Stimulated activated naive B cell treated with anti-CD40 and anti-IgM and Interleukin-4, amounts not matched to agents 10 μg/mL and 1 μg/mL and 100 μg/mL, for 72 hours (primary cell): ENCODE data around the gene BEST2.
"Not testable (repeated sequence)": the region's sequence is repeated elsewhere in the genome, so short reads cannot be mapped to it uniquely, and the experiment has no call there.

Experiments used
- ATAC-seq, 2 donors: fragments of 150-1000 bp; cut with Tn5 transposase; replicated peaks; 2 replicates each; pipeline ENCODE4 v1.10.0; 2021; ENCODE audit warnings: moderate library complexity in 1 of 2
- DNase-seq: peaks from one replicate; pipeline ENCODE4 v3.0.0; 2021
- H3K27ac Mint-ChIP-seq: one replicate; pipeline ENCODE4 v1.8.0; 2022; ENCODE audit warnings: mild to moderate bottlenecking, mixed read lengths
- H3K27me3 Mint-ChIP-seq, 2 donors: one replicate each; pipeline ENCODE4 v1.8.0; 2022; ENCODE audit warnings: mixed read lengths in 2 of 2
- H3K36me3 Mint-ChIP-seq, 2 donors: one replicate each; pipeline ENCODE4 v1.8.0; 2022; ENCODE audit warnings: mixed read lengths in 2 of 2, mild to moderate bottlenecking in 1 of 2
- H3K4me1 Mint-ChIP-seq, 2 donors: one replicate each; pipeline ENCODE4 v1.8.0; 2022; ENCODE audit warnings: mixed read lengths in 2 of 2, mild to moderate bottlenecking in 1 of 2
- H3K4me3 Mint-ChIP-seq, 2 donors: one replicate each; pipeline ENCODE4 v1.8.0; 2022; ENCODE audit warnings: mild to moderate bottlenecking in 2 of 2, mixed read lengths in 2 of 2, moderate library complexity in 1 of 2
- H3K9me3 Mint-ChIP-seq, 2 donors: one replicate each; pipeline ENCODE4 v1.8.0; 2022; ENCODE audit warnings: mixed read lengths in 2 of 2, mild to moderate bottlenecking in 1 of 2

Gene BEST2

DNA sequence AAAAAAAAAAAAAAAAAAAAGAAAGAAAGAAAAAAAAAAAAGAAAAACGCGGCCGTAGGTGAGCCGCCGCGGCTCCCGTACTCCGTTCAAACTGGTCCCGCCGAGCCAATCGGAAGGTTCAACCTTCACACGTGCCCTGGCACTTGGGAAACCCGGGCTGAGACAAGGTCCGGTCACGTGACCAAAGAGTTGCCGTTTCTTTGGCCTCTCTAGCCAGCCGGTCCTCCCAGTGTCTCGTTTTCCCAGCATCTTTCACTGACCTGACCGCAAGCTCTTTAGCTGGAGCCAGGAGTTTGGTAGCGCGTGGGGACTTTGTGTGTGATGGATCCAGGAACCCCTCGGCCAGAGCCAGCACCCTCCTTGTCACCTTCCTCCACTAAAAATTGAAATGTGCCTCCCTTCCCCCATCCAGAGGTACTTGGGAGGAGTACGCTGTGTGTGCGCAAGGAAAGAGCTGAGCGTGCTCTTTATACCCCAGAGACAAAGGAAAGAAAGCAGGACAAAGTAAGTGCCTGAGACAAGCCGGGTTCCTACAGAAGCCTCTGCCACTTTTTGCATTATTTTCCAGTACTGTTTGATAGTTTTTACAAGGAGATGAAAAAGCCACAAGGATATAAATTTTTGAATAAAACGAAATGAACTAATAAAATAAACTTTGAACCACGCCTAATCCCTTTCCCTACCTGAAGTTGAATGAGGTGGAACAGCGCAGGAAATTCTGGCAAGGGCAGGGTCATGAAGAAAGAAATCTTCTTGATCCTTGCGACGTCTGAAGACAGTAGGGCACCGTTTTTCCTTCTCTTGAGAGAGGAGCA, 28.8 kb upstream of the BEST2 start:
- peaks cover 20 to 41% of the 10 kb centered on the region in 2 donors for H3K36me3 Mint-ChIP-seq
- DNase-seq: peak; percentile 91
- peak overlapping the region; percentile 90 to 91 for H3K4me3 Mint-ChIP-seq
- no peaks in the 10 kb centered on the region for H3K27me3 Mint-ChIP-seq
- peak overlapping the region; percentile 89 for H3K27ac Mint-ChIP-seq
- H3K9me3 Mint-ChIP-seq: no peaks in the 10 kb centered on the region
- H3K4me1 Mint-ChIP-seq: peaks cover 24 to 51% of the 10 kb centered on the region in 2 donors
- ATAC-seq: peak; percentile 88 to 89

DNA sequence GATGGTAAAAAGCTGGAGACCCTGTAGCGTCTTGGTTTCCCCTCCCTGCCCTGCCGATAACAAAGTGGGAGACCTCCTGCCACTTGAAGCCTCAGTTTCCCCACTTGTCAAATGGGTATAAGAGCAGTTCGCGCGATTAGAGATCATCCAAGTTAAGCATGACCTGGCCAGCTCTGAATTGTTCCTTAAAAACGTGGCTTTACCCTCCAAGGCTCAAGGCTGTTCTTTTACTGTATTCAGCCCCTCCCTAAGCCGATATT, 28.3 kb upstream of the BEST2 start:
- peaks cover 26 to 46% of the 10 kb centered on the region in 2 donors for H3K36me3 Mint-ChIP-seq
- H3K27me3 Mint-ChIP-seq: no peaks in the 10 kb centered on the region
- peak overlapping the region; percentile 89 for H3K27ac Mint-ChIP-seq
- peaks cover 24 to 54% of the 10 kb centered on the region in 2 donors for H3K4me1 Mint-ChIP-seq
- H3K9me3 Mint-ChIP-seq: no peaks in the 10 kb centered on the region
- ATAC-seq: peak; percentile 10 to 19
- no peak for DNase-seq
- H3K4me3 Mint-ChIP-seq: peak overlapping the region; percentile 90 to 91

DNA sequence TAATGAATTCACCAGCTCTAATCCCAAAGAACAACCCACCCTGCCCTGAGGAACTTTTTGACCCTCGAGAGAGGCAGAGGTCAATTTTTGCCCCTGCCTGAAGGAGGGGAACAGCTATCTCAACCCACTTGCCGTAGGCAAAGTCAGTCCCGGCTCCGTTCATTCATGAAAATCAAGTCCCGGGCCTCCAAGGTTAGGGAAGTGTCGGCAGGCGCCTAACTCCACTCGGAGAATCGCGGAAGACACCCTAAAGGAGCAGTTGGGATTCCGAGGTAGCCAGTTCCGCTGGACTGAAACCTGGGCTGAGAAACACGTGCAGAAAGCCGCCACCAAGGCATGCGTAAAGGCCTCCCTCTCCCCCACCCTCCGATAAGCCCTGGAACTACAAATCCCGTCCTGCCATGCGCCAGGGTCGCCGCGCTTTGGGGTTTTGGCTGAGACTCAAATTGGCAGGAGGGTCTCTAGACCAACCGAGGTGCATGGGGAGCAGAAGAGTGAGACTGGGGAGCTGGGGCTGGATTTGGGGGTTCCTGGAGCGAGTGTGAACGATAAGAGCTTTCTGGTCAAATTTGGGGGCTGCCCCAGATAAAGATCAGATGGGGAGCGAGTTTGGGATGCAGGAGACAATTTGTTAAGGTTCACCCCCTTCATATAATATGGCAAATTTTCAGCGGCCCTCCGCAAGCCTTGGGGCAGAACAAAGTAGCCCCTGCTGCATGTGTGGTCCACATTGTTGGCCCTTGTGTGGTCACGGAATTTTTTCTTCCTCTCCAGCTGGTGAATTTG, 27.8 kb upstream of the BEST2 start, which contains the start of gene TNPO2:
TNPO2 (minus strand) TSS at position 292 of the 786 bp plus-strand sequence. CDS start 2,955 bp downstream, outside the sequence.
- H3K27ac Mint-ChIP-seq: peak within 1 kb of the TSS; percentile 89
- H3K9me3 Mint-ChIP-seq: no peaks in the 10 kb centered on the region
- H3K36me3 Mint-ChIP-seq: peaks cover 25 to 45% of the 10 kb centered on the region in 2 donors
- DNase-seq (peak; percentile 53), ATAC-seq (peak; percentile 64 to 68)
- H3K4me1 Mint-ChIP-seq: peaks cover 23 to 54% of the 10 kb centered on the region in 2 donors
- H3K27me3 Mint-ChIP-seq: no peaks in the 10 kb centered on the region
- H3K4me3 Mint-ChIP-seq: peak within 1 kb of the TSS; percentile 90 to 91

DNA sequence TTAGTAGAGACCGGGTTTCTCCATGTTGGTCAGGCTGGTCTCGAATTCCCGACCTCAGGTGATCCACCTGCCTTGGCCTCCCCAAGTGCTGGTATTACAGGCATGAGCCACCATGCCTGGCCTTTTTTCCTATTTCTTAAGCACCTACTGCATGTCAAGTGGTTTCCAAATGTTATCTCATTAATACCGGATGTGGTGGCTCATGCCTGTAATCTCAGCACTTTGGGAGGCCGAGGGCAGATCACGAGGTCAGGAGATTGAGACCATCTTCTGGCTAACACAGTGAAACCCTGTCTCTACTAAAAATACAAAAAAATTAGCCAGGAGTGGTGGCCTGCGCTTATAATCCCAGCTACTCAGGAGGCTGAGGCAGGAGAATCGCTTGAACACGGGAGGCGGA, 26.0 kb upstream of the BEST2 start:
- ATAC-seq: not testable (repeated sequence)

DNA sequence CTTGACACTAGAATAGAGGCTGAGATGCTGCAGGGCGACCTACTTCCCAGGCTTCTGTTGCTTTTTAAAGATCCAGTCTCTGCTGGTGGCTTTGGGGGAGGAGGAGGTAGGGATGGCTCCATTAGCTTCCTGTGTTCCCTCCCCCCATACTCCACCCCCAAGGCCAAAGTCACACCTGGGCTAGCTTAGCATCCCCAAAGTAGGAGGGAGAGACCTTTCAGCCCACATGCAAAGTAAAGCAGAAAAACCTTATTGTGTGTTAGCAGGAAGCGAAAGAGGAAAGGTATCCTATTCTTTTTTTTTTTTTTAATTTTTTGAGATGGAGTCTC, 24.6 kb upstream of the BEST2 start:
- ATAC-seq: no peak
- Mint-ChIP-seq H3K27ac (no peak overlapping the region), H3K4me3 (no peak overlapping the region), H3K4me1 (peaks cover 25 to 60% of the 10 kb centered on the region in 2 donors), H3K27me3 (no peaks in the 10 kb centered on the region), H3K9me3 (no peaks in the 10 kb centered on the region), H3K36me3 (peaks cover 32 to 45% of the 10 kb centered on the region in 2 donors)
- DNase-seq: no peak

More for the DNA sequence above, 26.0 kb upstream of the BEST2 start:
- Mint-ChIP-seq H3K4me1 (peaks cover 31 to 60% of the 10 kb centered on the region in 2 donors), H3K36me3 (peaks cover 36 to 52% of the 10 kb centered on the region in 2 donors)
- DNase-seq, H3K4me3 Mint-ChIP-seq, H3K27ac Mint-ChIP-seq, H3K9me3 Mint-ChIP-seq, H3K27me3 Mint-ChIP-seq: not testable (repeated sequence)

DNA sequence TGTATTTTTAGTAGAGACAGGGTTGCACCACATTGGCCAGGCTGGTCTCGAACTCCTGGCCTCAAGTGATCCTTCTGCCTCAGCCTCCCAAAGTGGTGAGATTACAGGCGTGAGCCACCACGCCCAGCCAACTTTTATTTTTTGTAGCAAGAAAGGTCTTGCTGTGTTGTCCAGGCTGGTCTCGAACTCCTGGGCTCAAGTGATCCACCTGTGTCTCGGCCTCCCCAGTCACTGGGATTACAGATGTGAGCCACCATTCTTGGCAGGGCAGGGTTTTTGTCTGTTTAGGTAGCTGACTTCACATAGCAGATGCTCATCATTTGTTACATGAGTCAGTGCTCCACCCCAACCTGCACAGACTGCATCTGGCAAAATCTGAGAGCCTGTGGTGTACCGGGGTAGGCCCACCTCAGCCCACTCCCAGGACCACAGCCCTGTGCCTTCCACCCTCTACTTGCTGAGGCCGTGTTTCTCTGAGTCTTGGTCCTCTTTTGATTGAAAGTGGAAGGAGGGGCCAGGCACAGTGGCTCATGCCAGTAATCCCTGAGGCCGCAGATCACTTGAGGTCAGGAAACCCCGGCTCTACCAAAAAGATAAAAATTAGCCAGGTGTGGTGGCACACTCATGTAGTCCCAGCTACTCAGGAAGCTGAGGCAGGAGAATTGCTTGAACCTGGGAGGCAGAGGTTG, 23.7 kb upstream of the BEST2 start:
- H3K27ac Mint-ChIP-seq: peak overlapping the region; percentile 25
- peaks cover 32 to 69% of the 10 kb centered on the region in 2 donors for H3K4me1 Mint-ChIP-seq
- DNase-seq (no peak), ATAC-seq (no peak)
- no peaks in the 10 kb centered on the region for H3K27me3 Mint-ChIP-seq
- H3K9me3 Mint-ChIP-seq: no peaks in the 10 kb centered on the region
- H3K4me3 Mint-ChIP-seq: no peak overlapping the region
- peaks cover 35 to 46% of the 10 kb centered on the region in 2 donors for H3K36me3 Mint-ChIP-seq

DNA sequence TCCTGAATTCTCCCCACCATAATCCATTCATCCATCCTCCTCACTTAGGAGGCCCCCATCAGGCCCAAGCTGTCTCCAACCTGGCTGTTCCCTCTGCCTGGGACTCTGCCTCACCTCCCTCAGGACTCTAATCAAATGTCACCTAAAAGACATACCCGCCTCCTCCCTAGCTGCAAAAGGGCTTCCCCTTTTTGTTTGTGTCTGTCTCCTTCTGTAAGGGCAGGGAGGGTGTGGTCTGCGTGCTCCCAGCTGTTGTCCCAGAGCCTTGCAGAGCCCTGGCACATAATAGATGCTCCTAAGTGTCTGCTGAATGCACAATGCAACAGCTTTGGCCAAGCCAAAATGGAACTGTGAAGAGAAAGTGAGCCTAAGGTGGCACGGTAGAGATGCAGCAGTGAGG, 21.5 kb upstream of the BEST2 start:
- ATAC-seq: peak; percentile 50 to 54
- Mint-ChIP-seq H3K4me3 (peak overlapping the region; percentile 64 to 68), H3K4me1 (peaks cover 34 to 68% of the 10 kb centered on the region in 2 donors)

DNA sequence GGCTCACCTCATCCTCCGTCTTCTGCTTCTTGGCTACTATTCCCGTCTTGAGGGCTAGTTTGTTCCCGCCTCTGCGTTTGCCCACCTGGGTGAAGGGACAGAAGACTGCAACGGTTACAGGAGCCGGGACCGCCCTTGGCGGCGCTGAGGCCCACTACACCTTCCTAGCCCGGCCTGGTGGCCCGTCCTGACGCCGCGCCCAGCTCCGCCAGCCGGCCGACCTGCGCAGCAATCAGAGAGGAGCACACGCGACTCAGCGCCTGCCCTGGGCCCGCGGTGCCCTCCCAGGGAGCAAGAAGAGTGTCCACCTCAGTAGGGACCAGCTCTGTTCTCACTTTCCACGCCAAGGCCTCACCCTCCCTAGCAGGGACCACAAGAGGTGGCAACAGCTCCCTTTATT, 20.3 kb upstream of the BEST2 start:
- H3K36me3 Mint-ChIP-seq: peaks cover 43 to 48% of the 10 kb centered on the region in 2 donors
- H3K4me3 Mint-ChIP-seq: no peak overlapping the region
- no peaks in the 10 kb centered on the region for H3K27me3 Mint-ChIP-seq
- DNase-seq (no peak), ATAC-seq (no peak)
- no peaks in the 10 kb centered on the region for H3K9me3 Mint-ChIP-seq
- H3K4me1 Mint-ChIP-seq: peaks cover 34 to 68% of the 10 kb centered on the region in 2 donors
- H3K27ac Mint-ChIP-seq: no peak overlapping the region

More for the DNA sequence above, 21.5 kb upstream of the BEST2 start:
- Mint-ChIP-seq H3K36me3 (peaks cover 43 to 49% of the 10 kb centered on the region in 2 donors), H3K27me3 (no peaks in the 10 kb centered on the region), H3K27ac (peak overlapping the region; percentile 88), H3K9me3 (no peaks in the 10 kb centered on the region)
- no peak for DNase-seq

DNA sequence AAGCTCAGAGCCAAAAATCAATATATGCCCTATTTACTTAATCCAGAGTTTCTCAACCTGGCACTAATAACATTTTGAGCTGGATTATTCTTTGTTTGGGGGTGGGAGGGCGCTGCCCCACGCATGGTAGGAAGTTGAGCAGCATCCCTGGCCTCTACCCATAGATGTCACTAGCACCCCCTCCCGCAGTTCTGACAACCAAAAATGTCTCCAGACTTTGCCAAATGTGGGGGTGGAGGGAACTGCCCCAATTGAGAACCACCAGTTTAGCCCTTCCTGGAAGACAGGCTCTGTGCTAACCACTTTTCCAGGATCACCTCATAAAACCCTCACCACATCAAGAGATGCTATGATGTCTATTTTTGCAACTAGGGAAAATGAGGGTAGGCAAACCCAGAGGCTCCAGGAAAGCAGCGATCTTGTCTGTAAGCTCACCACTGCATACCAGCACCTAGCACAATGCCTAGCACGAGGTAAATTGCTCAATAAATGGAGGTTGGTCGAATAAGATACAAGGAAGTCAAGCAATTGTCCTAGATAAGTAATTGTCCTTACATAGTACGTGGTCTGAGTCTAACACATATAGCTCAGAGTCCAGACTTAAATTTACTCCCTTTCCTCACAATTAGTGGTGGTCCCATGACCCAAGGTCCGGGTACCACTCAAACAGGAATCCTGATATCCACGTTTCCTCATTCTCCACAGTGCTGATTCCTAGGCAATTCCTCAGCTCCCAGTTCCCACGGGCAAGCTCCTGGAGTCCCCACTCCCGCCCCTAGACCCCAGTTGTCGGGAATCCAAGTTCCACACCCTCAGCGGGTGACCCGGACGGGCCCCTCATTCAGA, 18.0 kb upstream of the BEST2 start:
- H3K36me3 Mint-ChIP-seq: peaks cover 37% of the 10 kb centered on the region in 2 donors
- DNase-seq: peak; percentile 34
- H3K9me3 Mint-ChIP-seq: no peaks in the 10 kb centered on the region
- H3K27me3 Mint-ChIP-seq: no peaks in the 10 kb centered on the region
- H3K4me1 Mint-ChIP-seq: peaks cover 44 to 74% of the 10 kb centered on the region in 2 donors
- no peak for ATAC-seq
- H3K4me3 Mint-ChIP-seq: peak overlapping the region; percentile 94 to 95
- H3K27ac Mint-ChIP-seq: peak overlapping the region; percentile 99

DNA sequence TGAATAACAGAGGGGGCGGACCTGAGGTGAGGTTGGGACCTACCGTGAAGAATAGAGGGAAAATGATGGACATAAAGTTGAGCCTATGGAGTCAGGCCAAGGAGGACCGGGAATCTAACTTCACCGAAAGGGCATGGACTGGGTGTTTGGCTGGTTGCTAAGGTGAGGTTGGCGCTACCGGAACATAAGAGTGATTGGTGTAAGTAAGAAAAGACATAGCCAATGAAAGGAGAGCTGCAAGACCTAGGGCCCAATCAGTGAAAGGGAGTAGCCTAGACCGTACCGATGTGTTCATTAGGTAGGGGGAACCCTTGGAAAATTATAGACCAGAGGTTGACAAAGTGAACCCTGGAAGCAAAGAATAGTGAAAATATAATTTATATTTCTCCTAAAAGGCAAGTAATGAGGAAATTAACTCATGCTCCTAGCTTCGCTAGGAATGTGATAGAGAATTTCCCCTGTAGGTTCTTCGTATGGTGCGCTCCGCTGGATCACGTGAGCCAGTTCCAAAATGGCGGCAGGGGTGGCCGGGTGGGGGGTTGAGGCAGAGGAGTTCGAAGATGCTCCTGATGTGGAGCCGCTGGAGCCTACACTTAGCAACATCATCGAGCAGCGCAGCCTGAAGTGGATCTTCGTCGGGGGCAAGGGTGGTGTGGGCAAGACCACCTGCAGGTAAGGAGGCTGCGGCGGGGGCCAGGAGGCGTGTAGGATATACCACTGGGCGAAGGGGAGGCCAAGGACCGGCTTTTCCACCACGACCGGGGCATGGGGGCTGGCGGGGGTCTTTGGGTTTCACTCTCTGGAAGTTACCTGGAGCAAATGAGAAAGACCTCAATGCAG, 14.4 kb upstream of the BEST2 start, which contains the start of gene GET3:
GET3 (plus strand) TSS at position 503 of the 840 bp plus-strand sequence; CDS start at position 512, 9 bp downstream.
- Mint-ChIP-seq H3K4me1 (peaks cover 33 to 41% of the 10 kb centered on the region in 2 donors), H3K27ac (peak within 1 kb of the TSS; percentile 99), H3K36me3 (peaks cover 34% of the 10 kb centered on the region in 2 donors), H3K27me3 (no peaks in the 10 kb centered on the region), H3K4me3 (peak within 1 kb of the TSS; percentile 99 to 100), H3K9me3 (no peaks in the 10 kb centered on the region)
- DNase-seq (peak; percentile 83), ATAC-seq (peak; percentile 89 to 92)

DNA sequence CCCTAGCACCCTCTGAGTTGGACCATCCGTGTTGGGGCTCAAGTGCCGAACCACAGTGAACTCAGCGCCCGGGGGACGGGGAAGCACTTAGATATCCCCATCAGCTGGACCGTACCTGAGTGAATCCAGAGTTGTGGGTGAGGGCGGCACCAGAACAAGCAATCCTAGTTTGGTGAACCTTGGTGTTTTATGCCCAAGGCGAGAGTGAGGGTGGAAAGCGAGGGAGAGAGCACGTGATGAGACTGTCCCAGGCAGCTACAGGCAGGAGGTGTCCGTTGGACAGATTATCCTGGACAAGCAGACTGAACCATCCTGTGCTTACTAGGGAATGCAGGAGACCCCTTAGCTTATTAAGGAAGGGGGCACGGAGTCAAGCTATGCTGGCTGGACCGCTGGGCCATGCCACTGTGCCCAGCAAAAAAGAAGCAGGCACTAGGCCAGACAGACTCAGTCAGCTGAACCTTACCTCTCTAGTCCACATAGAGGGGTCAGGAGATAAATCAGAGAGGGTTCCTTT, 13.7 kb upstream of the BEST2 start:
- no peak for DNase-seq
- H3K27ac Mint-ChIP-seq: peak overlapping the region; percentile 99
- peaks cover 35 to 37% of the 10 kb centered on the region in 2 donors for H3K36me3 Mint-ChIP-seq
- peaks cover 31 to 34% of the 10 kb centered on the region in 2 donors for H3K4me1 Mint-ChIP-seq
- H3K9me3 Mint-ChIP-seq: no peaks in the 10 kb centered on the region
- ATAC-seq: no peak
- peak overlapping the region; percentile 99 to 100 for H3K4me3 Mint-ChIP-seq
- no peaks in the 10 kb centered on the region for H3K27me3 Mint-ChIP-seq

DNA sequence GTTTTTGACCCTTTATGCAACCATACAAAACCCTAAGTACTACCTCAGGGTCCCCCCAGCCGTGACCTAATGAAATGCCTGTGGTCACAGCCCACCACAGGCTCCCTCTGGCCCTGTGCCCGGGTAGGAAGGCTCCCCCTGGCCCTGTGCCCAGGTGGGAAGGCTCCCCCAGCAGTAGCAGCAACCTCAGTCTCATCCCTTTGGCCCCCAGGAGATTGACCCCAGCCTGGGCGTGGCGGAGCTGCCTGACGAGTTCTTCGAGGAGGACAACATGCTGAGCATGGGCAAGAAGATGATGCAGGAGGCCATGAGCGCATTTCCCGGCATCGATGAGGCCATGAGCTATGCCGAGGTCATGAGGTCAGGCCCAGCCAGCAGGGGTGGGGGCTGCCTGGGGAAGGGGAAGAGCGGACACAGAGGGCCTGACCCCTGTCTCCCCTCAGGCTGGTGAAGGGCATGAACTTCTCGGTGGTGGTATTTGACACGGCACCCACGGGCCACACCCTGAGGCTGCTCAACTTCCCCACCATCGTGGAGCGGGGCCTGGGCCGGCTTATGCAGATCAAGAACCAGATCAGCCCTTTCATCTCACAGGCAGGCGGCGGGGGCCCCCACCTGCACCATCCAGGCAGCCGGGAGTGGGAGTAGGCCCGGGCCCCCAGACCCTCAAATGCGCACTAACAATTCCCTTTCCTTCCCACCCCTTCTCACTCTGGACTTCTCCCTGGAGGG, 6.3 kb upstream of the BEST2 start:
- DNase-seq (no peak), ATAC-seq (no peak)
- H3K27ac Mint-ChIP-seq: no peak overlapping the region
- peaks cover 6 to 8% of the 10 kb centered on the region in 2 donors for H3K9me3 Mint-ChIP-seq
- H3K4me3 Mint-ChIP-seq: no peak overlapping the region
- peaks cover 10 to 12% of the 10 kb centered on the region in 2 donors for H3K4me1 Mint-ChIP-seq
- peaks cover 59 to 62% of the 10 kb centered on the region in 2 donors for H3K36me3 Mint-ChIP-seq
- H3K27me3 Mint-ChIP-seq: peaks cover 0 to 5% of the 10 kb centered on the region in 2 donors
